GM23338 (cell line): ENCODE results near the gene DMAC1. TPM values are rescaled to one million over a fixed set of nuclear protein-coding genes. Genes with fewer than 3 reads are reported as not detected.

Source experiments
- ATAC-seq: fragments of 200-7000 bp; cut with Tn5 transposase; 3 replicates; pipeline ENCODE4 v1.9.1; 2020
- DNase-seq: peaks from one replicate; pipeline ENCODE4 v3.0.0-alpha.2; 2015; ENCODE audit warnings: low spot score
- H2AFZ ChIP-seq: fragments of 200-600 bp; sonication (generic); 2 replicates; pipeline ENCODE4 v1.8.0; 2016; ENCODE audit warnings: antibody characterized with exemption, mild to moderate bottlenecking, moderate library complexity
- H3F3A ChIP-seq: fragments of 200-600 bp; sonication (generic); replicated peaks from 2 replicates; pipeline ENCODE4 v1.8.0; 2017; ENCODE audit warnings: antibody characterized with exemption, mixed run types, low read depth
- H3K27ac ChIP-seq: fragments of 200-600 bp; sonication (generic); 2 replicates; pipeline ENCODE4 v1.6.1; 2016; ENCODE audit warnings: low read depth
- H3K27me3 ChIP-seq: fragments of 200-600 bp; sonication (generic); 2 replicates; pipeline ENCODE4 v1.8.0; 2016; ENCODE audit warnings: mild to moderate bottlenecking, mixed run types, moderate library complexity; ENCODE audit not compliant: insufficient read depth
- H3K36me3 ChIP-seq: fragments of 200-600 bp; sonication (generic); 2 replicates; pipeline ENCODE4 v1.8.0; 2016; ENCODE audit warnings: mild to moderate bottlenecking; ENCODE audit not compliant: insufficient read depth
- H3K4me1 ChIP-seq: fragments of 200-600 bp; sonication (generic); 2 replicates; pipeline ENCODE4 v1.8.0; 2016; ENCODE audit warnings: mild to moderate bottlenecking, moderate library complexity; ENCODE audit not compliant: insufficient read depth
- H3K4me2 ChIP-seq: fragments of 200-600 bp; sonication (generic); 2 replicates; pipeline ENCODE4 v1.7.1; 2017; ENCODE audit warnings: mixed run types
- H3K4me3 ChIP-seq: fragments of 200-600 bp; sonication (generic); 2 replicates; pipeline ENCODE4 v1.6.1; 2016; ENCODE audit warnings: mixed run types
- H3K79me2 ChIP-seq: fragments of 200-600 bp; sonication (generic); replicated peaks from 2 replicates; pipeline ENCODE4 v1.8.0; 2017; ENCODE audit warnings: mild to moderate bottlenecking; ENCODE audit not compliant: insufficient read depth
- H3K9me2 ChIP-seq: fragments of 200-600 bp; sonication (generic); 2 replicates; pipeline ENCODE4 v1.8.0; 2017; ENCODE audit not compliant: insufficient read depth
- H4K20me1 ChIP-seq: fragments of 200-600 bp; sonication (generic); replicated peaks from 2 replicates; pipeline ENCODE4 v1.8.0; 2017; ENCODE audit warnings: mild to moderate bottlenecking; ENCODE audit not compliant: insufficient read depth
- H3K27ac Mint-ChIP-seq: 2 replicates; pipeline ENCODE4 v1.8.0; 2020; ENCODE audit warnings: inconsistent platforms, mild to moderate bottlenecking, moderate library complexity, mixed read lengths
- H3K27me3 Mint-ChIP-seq: 3 replicates; pipeline ENCODE4 v1.8.0; 2022; ENCODE audit warnings: low read depth, mild to moderate bottlenecking, moderate library complexity, mixed read lengths, inconsistent platforms; ENCODE audit not compliant: insufficient read depth, poor library complexity
- H3K36me3 Mint-ChIP-seq: 3 replicates; pipeline ENCODE4 v1.8.0; 2021; ENCODE audit warnings: low read depth, mild to moderate bottlenecking, inconsistent platforms, moderate library complexity, mixed read lengths
- H3K4me1 Mint-ChIP-seq: 3 replicates; pipeline ENCODE4 v1.8.0; 2020; ENCODE audit warnings: mild to moderate bottlenecking, inconsistent platforms, mixed read lengths
- H3K4me3 Mint-ChIP-seq: 3 replicates; pipeline ENCODE4 v1.8.0; 2021; ENCODE audit warnings: moderate library complexity, mild to moderate bottlenecking, inconsistent platforms, mixed read lengths
- H3K9me3 Mint-ChIP-seq: 3 replicates; pipeline ENCODE4 v1.8.0; 2020; ENCODE audit warnings: moderate library complexity, mild to moderate bottlenecking, inconsistent platforms, mixed read lengths
- CREB1 ChIP-seq: fragments of 250-450 bp; sonication (Bioruptor Pico); IDR thresholded peaks from 2 replicates; pipeline ENCODE4 v1.5.0; 2020; ENCODE audit warnings: low read depth, mild to moderate bottlenecking, moderate library complexity
- EZH2 ChIP-seq: fragments of 200-600 bp; sonication (generic); IDR thresholded peaks from one replicate; pipeline ENCODE4 v1.8.0; 2017; ENCODE audit warnings: antibody characterized with exemption, mild to moderate bottlenecking, low read depth; ENCODE audit not compliant: unreplicated experiment
- ZNF331 ChIP-seq: fragments of 250-450 bp; sonication (Bioruptor Pico); IDR thresholded peaks from 2 replicates; pipeline ENCODE4 v1.5.0; 2020; ENCODE audit warnings: low read depth, mild to moderate bottlenecking, moderate library complexity
- polyA plus RNA-seq: library from polyadenylated mRNA; unstranded; fragments of >200 nt; fragmentation: Nextera tagmentation; extraction: Ambion mirVana; gene quantifications from 2 replicates; pipeline ENCODE4 v1.2.1, GENCODE V29; 2016
- total RNA-seq: library from RNA; depleted of rRNA; stranded (reverse); fragments of >200 nt; shearing (Covaris generic); gene quantifications from 2 replicates; pipeline ENCODE4 v1.2.3, GENCODE V29; 2014
- TF ChIP-seq, protein P1 (sequence below): IDR thresholded peaks from 2 replicates; pipeline ENCODE4 v1.6.1; 2016; ENCODE audit warnings: antibody characterized with exemption
- TF ChIP-seq, protein P2 (sequence below): IDR thresholded peaks from one replicate; pipeline ENCODE4 v1.6.1; 2018; ENCODE audit warnings: antibody characterized with exemption; ENCODE audit not compliant: unreplicated experiment

DMAC1 gene
- total and polyA plus RNA-seq, 2 experiments from 2014 or later = 24.6 to 116 TPM

GRCh38 chr9:7785813-7786212, 13.8 kb downstream of the DMAC1 start (continued):
- TF ChIP-seq, protein P1, sequence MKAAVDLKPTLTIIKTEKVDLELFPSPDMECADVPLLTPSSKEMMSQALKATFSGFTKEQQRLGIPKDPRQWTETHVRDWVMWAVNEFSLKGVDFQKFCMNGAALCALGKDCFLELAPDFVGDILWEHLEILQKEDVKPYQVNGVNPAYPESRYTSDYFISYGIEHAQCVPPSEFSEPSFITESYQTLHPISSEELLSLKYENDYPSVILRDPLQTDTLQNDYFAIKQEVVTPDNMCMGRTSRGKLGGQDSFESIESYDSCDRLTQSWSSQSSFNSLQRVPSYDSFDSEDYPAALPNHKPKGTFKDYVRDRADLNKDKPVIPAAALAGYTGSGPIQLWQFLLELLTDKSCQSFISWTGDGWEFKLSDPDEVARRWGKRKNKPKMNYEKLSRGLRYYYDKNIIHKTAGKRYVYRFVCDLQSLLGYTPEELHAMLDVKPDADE = no peak

- H3K27ac ChIP-seq = no peak overlapping the region
- H3K27ac Mint-ChIP-seq = no peak overlapping the region
- no peaks in the 10 kb centered on the region for H3K36me3 ChIP-seq
- DNase-seq = no peak
- H3K4me1 Mint-ChIP-seq = peaks cover 13% of the 10 kb centered on the region
- peaks cover 2% of the 10 kb centered on the region for H3K27me3 Mint-ChIP-seq
- no peak for TF ChIP-seq EZH2
- TF ChIP-seq, protein P2, sequence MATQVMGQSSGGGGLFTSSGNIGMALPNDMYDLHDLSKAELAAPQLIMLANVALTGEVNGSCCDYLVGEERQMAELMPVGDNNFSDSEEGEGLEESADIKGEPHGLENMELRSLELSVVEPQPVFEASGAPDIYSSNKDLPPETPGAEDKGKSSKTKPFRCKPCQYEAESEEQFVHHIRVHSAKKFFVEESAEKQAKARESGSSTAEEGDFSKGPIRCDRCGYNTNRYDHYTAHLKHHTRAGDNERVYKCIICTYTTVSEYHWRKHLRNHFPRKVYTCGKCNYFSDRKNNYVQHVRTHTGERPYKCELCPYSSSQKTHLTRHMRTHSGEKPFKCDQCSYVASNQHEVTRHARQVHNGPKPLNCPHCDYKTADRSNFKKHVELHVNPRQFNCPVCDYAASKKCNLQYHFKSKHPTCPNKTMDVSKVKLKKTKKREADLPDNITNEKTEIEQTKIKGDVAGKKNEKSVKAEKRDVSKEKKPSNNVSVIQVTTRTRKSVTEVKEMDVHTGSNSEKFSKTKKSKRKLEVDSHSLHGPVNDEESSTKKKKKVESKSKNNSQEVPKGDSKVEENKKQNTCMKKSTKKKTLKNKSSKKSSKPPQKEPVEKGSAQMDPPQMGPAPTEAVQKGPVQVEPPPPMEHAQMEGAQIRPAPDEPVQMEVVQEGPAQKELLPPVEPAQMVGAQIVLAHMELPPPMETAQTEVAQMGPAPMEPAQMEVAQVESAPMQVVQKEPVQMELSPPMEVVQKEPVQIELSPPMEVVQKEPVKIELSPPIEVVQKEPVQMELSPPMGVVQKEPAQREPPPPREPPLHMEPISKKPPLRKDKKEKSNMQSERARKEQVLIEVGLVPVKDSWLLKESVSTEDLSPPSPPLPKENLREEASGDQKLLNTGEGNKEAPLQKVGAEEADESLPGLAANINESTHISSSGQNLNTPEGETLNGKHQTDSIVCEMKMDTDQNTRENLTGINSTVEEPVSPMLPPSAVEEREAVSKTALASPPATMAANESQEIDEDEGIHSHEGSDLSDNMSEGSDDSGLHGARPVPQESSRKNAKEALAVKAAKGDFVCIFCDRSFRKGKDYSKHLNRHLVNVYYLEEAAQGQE = no peak
- H3K4me3 Mint-ChIP-seq = no peak overlapping the region
- H3K36me3 Mint-ChIP-seq = peaks cover 8% of the 10 kb centered on the region; the same call in 2 of the 3 replicates
- no peaks in the 10 kb centered on the region for H3K27me3 ChIP-seq
- no peaks in the 10 kb centered on the region for H3K9me3 Mint-ChIP-seq
- H3K79me2 ChIP-seq = no peaks in the 10 kb centered on the region
- no peak overlapping the region for H3K4me2 ChIP-seq
- H3K4me1 ChIP-seq = no peaks in the 10 kb centered on the region
- no peaks in the 10 kb centered on the region for H3F3A ChIP-seq
- no peak overlapping the region for H3K4me3 ChIP-seq
- no peak for ATAC-seq
- H4K20me1 ChIP-seq = no peaks in the 10 kb centered on the region
- H3K9me2 ChIP-seq = no peaks in the 10 kb centered on the region
- no peak overlapping the region for H2AFZ ChIP-seq
Measured at GRCh38 chr9:7784472-7784871, 15.1 kb downstream of the DMAC1 start.

DNA sequence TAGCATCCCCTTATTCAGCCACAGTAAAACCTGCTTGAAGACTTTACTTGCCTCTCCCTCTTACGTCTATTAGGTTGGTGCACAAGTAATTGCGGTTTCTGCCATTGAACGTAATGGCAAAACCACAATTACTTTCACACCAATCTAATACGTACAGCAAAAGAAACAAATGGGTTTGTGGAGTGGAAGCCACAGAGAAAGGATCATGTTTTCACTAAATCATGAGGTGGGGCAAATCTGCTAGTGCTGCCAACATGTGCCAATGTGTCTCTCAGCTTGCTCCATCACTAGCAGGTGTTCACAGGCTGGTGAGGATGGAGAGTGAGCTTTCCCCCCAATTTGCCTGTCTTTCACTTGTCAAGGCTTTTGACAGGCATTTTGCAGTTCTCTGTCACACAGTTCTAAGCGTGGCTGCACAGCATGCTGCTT, 15.9 kb downstream of the DMAC1 start:
- Mint-ChIP-seq H3K27ac (no peak overlapping the region), H3K27me3 (peaks cover 2% of the 10 kb centered on the region), H3K9me3 (no peaks in the 10 kb centered on the region), H3K4me3 (no peak overlapping the region), H3K4me1 (peaks cover 13% of the 10 kb centered on the region), H3K36me3 (peaks cover 8% of the 10 kb centered on the region; the same call in 2 of the 3 replicates)
- Histone ChIP-seq H3K9me2 (no peaks in the 10 kb centered on the region), H3K27me3 (no peaks in the 10 kb centered on the region), H3F3A (no peaks in the 10 kb centered on the region), H3K79me2 (no peaks in the 10 kb centered on the region), H3K4me2 (no peak overlapping the region), H3K36me3 (no peaks in the 10 kb centered on the region), H4K20me1 (no peaks in the 10 kb centered on the region), H3K4me1 (no peaks in the 10 kb centered on the region), H3K27ac (no peak overlapping the region), H3K4me3 (no peak overlapping the region), H2AFZ (no peak overlapping the region)
- DNase-seq (no peak), ATAC-seq (no peak)
- TF ChIP-seq ZNF331 (CRISPR knock-in tag) (no peak), CREB1 (CRISPR knock-in tag) (no peak)
- TF ChIP-seq, protein P1 = no peak
